SJCRH30 (cell line): ENCODE results near the gene GHDC. TPM values are rescaled to one million over a fixed set of nuclear protein-coding genes. Genes with fewer than 3 reads are reported as not detected.
"Not testable (repeated sequence)": the region's sequence is repeated elsewhere in the genome, so short reads cannot be mapped to it uniquely, and the experiment has no call there.

ENCODE experiments used
- DNase-seq, 2 experiments: peaks; one replicate each; pipeline ENCODE4 v3.0.0-alpha.2; 2015 to 2020
- H3K27ac ChIP-seq: fragments of 250-450 bp; sonication (Bioruptor Pico); 2 replicates; pipeline ENCODE4 v1.5.1; 2020; ENCODE audit warnings: mild to moderate bottlenecking, moderate library complexity
- H3K27me3 ChIP-seq: fragments of 250-450 bp; sonication (Bioruptor Pico); 2 replicates; pipeline ENCODE4 v1.5.1; 2020; ENCODE audit warnings: mild to moderate bottlenecking, moderate library complexity
- H3K36me3 ChIP-seq: fragments of 250-450 bp; sonication (Bioruptor Pico); 2 replicates; pipeline ENCODE4 v1.5.1; 2020; ENCODE audit warnings: mild to moderate bottlenecking, moderate library complexity
- H3K4me1 ChIP-seq: fragments of 250-450 bp; sonication (Bioruptor Pico); 2 replicates; pipeline ENCODE4 v1.5.1; 2020; ENCODE audit warnings: mild to moderate bottlenecking, moderate library complexity
- H3K4me3 ChIP-seq: fragments of 250-450 bp; sonication (Bioruptor Pico); 2 replicates; pipeline ENCODE4 v1.5.1; 2020; ENCODE audit warnings: mild to moderate bottlenecking, moderate library complexity
- H3K9me3 ChIP-seq: fragments of 250-450 bp; sonication (Bioruptor Pico); replicated peaks from 2 replicates; pipeline ENCODE4 v1.5.1; 2020; ENCODE audit warnings: mild to moderate bottlenecking, moderate library complexity
- total RNA-seq: library from RNA; depleted of rRNA; stranded (reverse); fragments of >200 nt; shearing (Covaris generic); gene quantifications from 2 replicates; pipeline ENCODE4 v1.2.3, GENCODE V29; 2014

GHDC gene
- total RNA-seq, 1 experiment from 2014 or later: 9.9 TPM

- H3K36me3 ChIP-seq: no peaks in the 10 kb centered on the region; the same call in 1 of the 2 replicates
- no peaks in the 10 kb centered on the region for H3K9me3 ChIP-seq
- no peak overlapping the region for H3K4me3 ChIP-seq
- peak; percentile 39 to 81 for DNase-seq
- no peaks in the 10 kb centered on the region for H3K27me3 ChIP-seq
- H3K4me1 ChIP-seq: peaks cover 10% of the 10 kb centered on the region; the same call in 1 of the 2 replicates
- no peak overlapping the region for H3K27ac ChIP-seq
Observed at GRCh38 chr17:42221886-42222745, 27.8 kb upstream of the GHDC start.

- not testable (repeated sequence) for H3K27me3 ChIP-seq, H3K4me3 ChIP-seq, H3K9me3 ChIP-seq, H3K36me3 ChIP-seq, DNase-seq, H3K4me1 ChIP-seq
- H3K27ac ChIP-seq: peak overlapping the region; percentile 71
Observed at GRCh38 chr17:42219280-42219679, 25.0 kb upstream of the GHDC start.

GRCh38 chr17:42214156-42214555 lies 19.9 kb upstream of the GHDC start:
- Histone ChIP-seq H3K27ac (no peak overlapping the region), H3K4me1 (no peaks in the 10 kb centered on the region; the same call in 1 of the 2 replicates), H3K36me3 (peaks cover 9% of the 10 kb centered on the region), H3K4me3 (no peak overlapping the region), H3K27me3 (no peaks in the 10 kb centered on the region), H3K9me3 (no peaks in the 10 kb centered on the region; the same call in 1 of the 2 replicates)
- DNase-seq: no peak

- DNase-seq: no peak
Observed at GRCh38 chr17:42212382-42212781, 18.1 kb upstream of the GHDC start.

GRCh38 chr17:42211921-42212341 lies 17.6 kb upstream of the GHDC start:
- not testable (repeated sequence) for H3K4me3 ChIP-seq, H3K27me3 ChIP-seq, H3K27ac ChIP-seq, H3K9me3 ChIP-seq, H3K4me1 ChIP-seq
- H3K36me3 ChIP-seq: peaks cover 17% of the 10 kb centered on the region
- peak in 1 of 2 experiments; percentile 22 for DNase-seq

More at GRCh38 chr17:42212382-42212781, 18.1 kb upstream of the GHDC start:
- H3K4me1 ChIP-seq: no peaks in the 10 kb centered on the region
- no peak overlapping the region for H3K27ac ChIP-seq
- peaks cover 13% of the 10 kb centered on the region for H3K36me3 ChIP-seq
- H3K9me3 ChIP-seq: no peaks in the 10 kb centered on the region; the same call in 1 of the 2 replicates
- no peaks in the 10 kb centered on the region for H3K27me3 ChIP-seq
- H3K4me3 ChIP-seq: no peak overlapping the region

- Histone ChIP-seq H3K4me3 (no peak overlapping the region), H3K36me3 (peaks cover 14% of the 10 kb centered on the region)
- no peak for DNase-seq
Observed at GRCh38 chr17:42210046-42210445, 15.8 kb upstream of the GHDC start.

GRCh38 chr17:42206153-42206612 lies 11.9 kb upstream of the GHDC start:
- H3K4me3 ChIP-seq, H3K27ac ChIP-seq, H3K27me3 ChIP-seq, H3K9me3 ChIP-seq, H3K4me1 ChIP-seq, DNase-seq: not testable (repeated sequence)
- H3K36me3 ChIP-seq: peaks cover 14% of the 10 kb centered on the region

More at GRCh38 chr17:42210046-42210445, 15.8 kb upstream of the GHDC start:
- no peak overlapping the region for H3K27ac ChIP-seq
- H3K4me1 ChIP-seq: no peaks in the 10 kb centered on the region
- no peaks in the 10 kb centered on the region for H3K27me3 ChIP-seq
- H3K9me3 ChIP-seq: no peaks in the 10 kb centered on the region; the same call in 1 of the 2 replicates

GRCh38 chr17:42203354-42203753 lies 9.1 kb upstream of the GHDC start:
- H3K4me1 ChIP-seq: no peaks in the 10 kb centered on the region
- DNase-seq: no peak
- H3K27ac ChIP-seq: no peak overlapping the region
- H3K36me3 ChIP-seq: peaks cover 5% of the 10 kb centered on the region; the same call in 1 of the 2 replicates
- H3K4me3 ChIP-seq: no peak overlapping the region
- no peaks in the 10 kb centered on the region for H3K9me3 ChIP-seq
- H3K27me3 ChIP-seq: no peaks in the 10 kb centered on the region

GRCh38 chr17:42202696-42203095 lies 8.4 kb upstream of the GHDC start:
- DNase-seq: no peak
- H3K4me3 ChIP-seq: no peak overlapping the region
- no peaks in the 10 kb centered on the region for H3K4me1 ChIP-seq
- no peaks in the 10 kb centered on the region for H3K9me3 ChIP-seq
- H3K27ac ChIP-seq: no peak overlapping the region
- H3K36me3 ChIP-seq: peaks cover 5% of the 10 kb centered on the region; the same call in 1 of the 2 replicates
- no peaks in the 10 kb centered on the region for H3K27me3 ChIP-seq

- Histone ChIP-seq H3K27me3 (no peaks in the 10 kb centered on the region), H3K4me1 (no peaks in the 10 kb centered on the region), H3K9me3 (no peaks in the 10 kb centered on the region), H3K27ac (no peak overlapping the region), H3K36me3 (peaks cover 1% of the 10 kb centered on the region; the same call in 1 of the 2 replicates), H3K4me3 (no peak overlapping the region)
- DNase-seq: no peak
Observed at GRCh38 chr17:42202159-42202558, 7.9 kb upstream of the GHDC start.

GRCh38 chr17:42201458-42201772 lies 7.1 kb upstream of the GHDC start:
- Histone ChIP-seq H3K36me3 (no peaks in the 10 kb centered on the region), H3K27me3 (no peaks in the 10 kb centered on the region), H3K4me3 (no peak overlapping the region), H3K4me1 (no peaks in the 10 kb centered on the region), H3K9me3 (no peaks in the 10 kb centered on the region), H3K27ac (no peak overlapping the region)
- DNase-seq: no peak

- DNase-seq: no peak
- Histone ChIP-seq H3K27me3 (no peaks in the 10 kb centered on the region), H3K27ac (no peak overlapping the region), H3K4me1 (no peaks in the 10 kb centered on the region), H3K36me3 (no peaks in the 10 kb centered on the region), H3K4me3 (no peak overlapping the region), H3K9me3 (no peaks in the 10 kb centered on the region)
Observed at GRCh38 chr17:42200706-42201457, 6.6 kb upstream of the GHDC start.

- H3K4me3 ChIP-seq: no peak overlapping the region
- no peak for DNase-seq
- no peak overlapping the region for H3K27ac ChIP-seq
- H3K36me3 ChIP-seq: no peaks in the 10 kb centered on the region
- no peaks in the 10 kb centered on the region for H3K27me3 ChIP-seq
- peaks cover 5% of the 10 kb centered on the region for H3K4me1 ChIP-seq
- no peaks in the 10 kb centered on the region for H3K9me3 ChIP-seq
Observed at GRCh38 chr17:42199416-42200011, 5.2 kb upstream of the GHDC start.

- Histone ChIP-seq H3K27me3 (no peaks in the 10 kb centered on the region), H3K27ac (no peak overlapping the region), H3K4me1 (peaks cover 5% of the 10 kb centered on the region), H3K9me3 (no peaks in the 10 kb centered on the region), H3K36me3 (no peaks in the 10 kb centered on the region), H3K4me3 (no peak overlapping the region)
- DNase-seq: no peak
Observed at GRCh38 chr17:42198897-42199296, 4.6 kb upstream of the GHDC start.
